ENCODE measurements around the gene SBK3.

DNA sequence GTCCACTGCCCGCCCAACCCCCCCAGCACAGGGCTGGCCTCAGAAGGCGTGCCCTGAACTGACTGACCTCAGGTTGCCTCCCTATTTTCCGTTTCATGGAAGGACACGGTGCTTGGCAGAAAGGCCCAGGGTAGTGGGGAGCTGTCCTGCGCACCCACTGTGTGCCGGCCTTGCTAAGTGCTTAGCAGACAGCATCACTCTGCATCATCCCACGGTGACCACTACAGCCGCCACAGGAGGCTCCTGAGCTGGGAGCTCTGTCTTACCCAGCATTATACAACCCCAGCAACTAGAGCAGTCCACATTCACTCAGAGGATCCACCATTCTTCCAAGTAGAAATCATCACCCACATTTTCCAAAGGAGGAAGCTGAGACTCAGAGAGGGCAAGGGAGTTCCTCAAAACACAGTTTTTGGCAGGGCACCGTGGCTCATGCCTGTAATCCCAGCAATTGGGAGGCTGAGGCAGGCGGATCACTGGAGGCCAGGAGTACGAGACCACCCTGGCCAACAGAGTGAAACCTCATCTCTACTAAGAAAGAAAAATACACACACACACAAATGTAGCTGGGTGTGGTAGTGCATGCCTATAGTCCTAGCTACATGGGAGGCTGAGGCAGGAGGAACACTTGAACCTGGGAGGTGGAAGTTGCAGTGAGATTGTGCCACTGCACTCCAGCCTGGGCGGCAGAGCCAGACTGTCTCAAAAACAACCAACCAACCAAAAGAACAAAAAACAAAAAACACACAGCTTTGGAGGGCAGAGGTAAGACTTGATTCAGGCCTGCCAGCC, 10.0 kb downstream of the SBK3 start:
- TF ChIP-seq, protein P1, sequence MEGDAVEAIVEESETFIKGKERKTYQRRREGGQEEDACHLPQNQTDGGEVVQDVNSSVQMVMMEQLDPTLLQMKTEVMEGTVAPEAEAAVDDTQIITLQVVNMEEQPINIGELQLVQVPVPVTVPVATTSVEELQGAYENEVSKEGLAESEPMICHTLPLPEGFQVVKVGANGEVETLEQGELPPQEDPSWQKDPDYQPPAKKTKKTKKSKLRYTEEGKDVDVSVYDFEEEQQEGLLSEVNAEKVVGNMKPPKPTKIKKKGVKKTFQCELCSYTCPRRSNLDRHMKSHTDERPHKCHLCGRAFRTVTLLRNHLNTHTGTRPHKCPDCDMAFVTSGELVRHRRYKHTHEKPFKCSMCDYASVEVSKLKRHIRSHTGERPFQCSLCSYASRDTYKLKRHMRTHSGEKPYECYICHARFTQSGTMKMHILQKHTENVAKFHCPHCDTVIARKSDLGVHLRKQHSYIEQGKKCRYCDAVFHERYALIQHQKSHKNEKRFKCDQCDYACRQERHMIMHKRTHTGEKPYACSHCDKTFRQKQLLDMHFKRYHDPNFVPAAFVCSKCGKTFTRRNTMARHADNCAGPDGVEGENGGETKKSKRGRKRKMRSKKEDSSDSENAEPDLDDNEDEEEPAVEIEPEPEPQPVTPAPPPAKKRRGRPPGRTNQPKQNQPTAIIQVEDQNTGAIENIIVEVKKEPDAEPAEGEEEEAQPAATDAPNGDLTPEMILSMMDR (IDR thresholded peaks at IDR 0.05): no peak
- no peak for TF ChIP-seq POLR2A (IDR thresholded peaks at IDR 0.05)
